Measurements from ENCODE around the gene SERPINE2. TPM values are rescaled to one million over a fixed set of nuclear protein-coding genes. Genes with fewer than 3 reads are reported as not detected.
A peak's percentile ranks its signal among the peaks of the same experiment; 100 is the strongest.

Gene SERPINE2, protein sequence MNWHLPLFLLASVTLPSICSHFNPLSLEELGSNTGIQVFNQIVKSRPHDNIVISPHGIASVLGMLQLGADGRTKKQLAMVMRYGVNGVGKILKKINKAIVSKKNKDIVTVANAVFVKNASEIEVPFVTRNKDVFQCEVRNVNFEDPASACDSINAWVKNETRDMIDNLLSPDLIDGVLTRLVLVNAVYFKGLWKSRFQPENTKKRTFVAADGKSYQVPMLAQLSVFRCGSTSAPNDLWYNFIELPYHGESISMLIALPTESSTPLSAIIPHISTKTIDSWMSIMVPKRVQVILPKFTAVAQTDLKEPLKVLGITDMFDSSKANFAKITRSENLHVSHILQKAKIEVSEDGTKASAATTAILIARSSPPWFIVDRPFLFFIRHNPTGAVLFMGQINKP
- 35.3 TPM for total RNA-seq

DNA sequence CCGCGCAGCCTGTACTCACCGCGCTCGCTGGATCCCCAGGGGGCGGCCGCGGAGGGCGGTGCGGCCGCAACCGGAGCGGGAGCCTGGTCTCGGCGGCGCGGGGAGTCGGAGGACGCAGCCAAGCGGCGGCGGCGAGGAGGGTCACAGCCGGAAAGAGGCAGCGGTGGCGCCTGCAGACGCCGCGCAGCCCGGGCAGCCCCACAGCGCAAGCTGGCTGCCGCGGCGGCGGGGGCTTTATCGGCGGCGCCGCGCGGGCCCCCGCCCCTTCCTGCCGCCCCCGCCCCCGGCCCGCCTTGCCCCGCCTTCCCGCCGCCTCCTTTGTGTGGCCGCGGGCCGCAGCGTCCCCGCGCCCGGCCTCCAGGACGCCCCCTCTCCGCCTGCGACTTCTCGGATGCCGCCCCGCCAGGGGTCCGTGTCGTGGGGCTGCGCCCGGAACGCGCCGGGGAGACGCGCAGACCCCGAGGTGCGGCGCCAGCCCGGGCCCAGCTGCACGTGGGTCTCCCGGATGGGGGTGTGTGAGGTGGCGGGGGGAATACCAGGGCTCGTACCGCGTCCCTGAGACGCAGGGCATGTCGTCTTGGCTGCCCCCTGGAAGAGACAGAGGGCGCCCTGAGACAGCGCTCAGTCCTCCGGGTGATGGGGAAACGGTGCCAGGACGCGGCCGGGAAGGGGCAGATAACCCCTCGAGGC, at the start of gene SERPINE2:
Gene SERPINE2 (minus strand): TSS at position 207 of the 690 bp plus-strand sequence. CDS start 37,386 bp downstream, outside the sequence.
- peak in 2 of 3 donors; percentile 71 to 84 for DNase-seq (ENCODE audit: low read depth in 2 of 3, low spot score in 2 of 3)

DNA sequence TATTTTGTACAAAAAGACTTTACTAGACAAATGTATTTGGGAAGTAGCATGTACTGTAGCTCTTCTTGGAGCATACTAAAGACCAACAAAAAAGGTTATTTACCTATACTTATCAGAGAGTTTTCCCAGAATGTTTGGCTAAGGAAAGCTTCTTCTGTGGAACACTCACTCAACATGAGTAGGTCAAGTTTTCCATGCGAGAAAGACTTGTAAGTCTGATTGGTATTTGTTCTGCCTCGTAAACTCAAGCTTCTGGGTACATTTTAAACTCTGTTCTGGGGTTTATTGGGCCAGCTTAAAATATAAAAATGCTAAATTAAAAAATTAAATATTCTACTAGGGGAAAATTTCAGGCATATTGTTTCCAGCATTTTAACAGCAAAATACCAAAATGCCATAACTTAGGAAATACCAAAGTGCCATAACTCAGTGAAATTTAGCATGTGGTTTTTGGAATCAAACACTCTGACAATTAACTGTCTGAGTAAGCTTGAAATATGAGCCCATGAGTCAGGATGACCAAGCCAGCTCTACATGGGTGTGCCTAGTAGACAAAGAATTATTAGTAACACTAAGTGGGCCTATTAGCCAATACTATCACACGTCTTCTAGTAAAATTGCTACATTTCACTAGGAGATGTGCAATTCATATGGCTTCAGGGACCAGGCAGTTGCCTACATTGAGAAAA, 47.3 kb upstream of the SERPINE2 start:
- DNase-seq (ENCODE audit: low read depth in 2 of 3, low spot score in 2 of 3), result no peak

DNA sequence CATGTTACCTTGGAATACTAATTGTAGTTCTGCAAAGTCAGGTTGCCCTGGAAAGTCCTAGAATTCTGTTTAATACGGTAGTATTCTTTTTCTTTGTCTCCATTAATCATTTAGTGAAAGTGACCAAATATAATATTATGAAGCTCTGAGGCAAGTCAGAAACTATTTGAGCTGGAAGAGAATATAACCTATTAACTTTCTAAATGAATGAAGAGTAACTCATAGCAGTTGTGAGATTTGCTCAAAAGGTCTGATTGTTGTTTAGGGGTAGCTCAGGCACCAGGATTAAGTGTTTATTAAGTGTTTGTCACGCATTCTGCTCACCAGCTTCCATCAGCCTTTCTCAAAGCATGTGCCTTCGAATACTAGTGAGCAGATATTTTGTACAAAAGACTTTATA, 46.7 kb upstream of the SERPINE2 start:
- DNase-seq (ENCODE audit: low read depth in 2 of 3, low spot score in 2 of 3), result no peak

DNA sequence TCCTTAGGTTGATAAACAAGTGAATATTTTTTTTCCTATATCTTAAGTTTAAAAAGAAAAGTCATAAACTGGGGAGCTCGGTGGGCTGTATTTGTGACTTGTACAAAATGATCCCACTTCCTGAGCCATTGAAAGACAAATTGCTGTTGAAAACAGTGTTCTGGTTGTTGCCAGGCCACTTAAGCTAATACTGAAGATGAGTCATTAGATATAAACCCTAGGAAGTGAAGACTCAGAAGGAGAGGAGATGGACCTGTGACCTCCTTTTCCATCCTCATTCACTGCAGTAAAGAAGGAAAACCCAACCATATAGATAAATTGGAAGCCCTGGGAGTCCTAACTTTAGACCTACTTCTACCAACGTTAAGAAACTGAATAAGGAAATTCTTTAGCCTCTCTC, 46.2 kb upstream of the SERPINE2 start:
- DNase-seq (ENCODE audit: low read depth in 2 of 3, low spot score in 2 of 3), result no peak

DNA sequence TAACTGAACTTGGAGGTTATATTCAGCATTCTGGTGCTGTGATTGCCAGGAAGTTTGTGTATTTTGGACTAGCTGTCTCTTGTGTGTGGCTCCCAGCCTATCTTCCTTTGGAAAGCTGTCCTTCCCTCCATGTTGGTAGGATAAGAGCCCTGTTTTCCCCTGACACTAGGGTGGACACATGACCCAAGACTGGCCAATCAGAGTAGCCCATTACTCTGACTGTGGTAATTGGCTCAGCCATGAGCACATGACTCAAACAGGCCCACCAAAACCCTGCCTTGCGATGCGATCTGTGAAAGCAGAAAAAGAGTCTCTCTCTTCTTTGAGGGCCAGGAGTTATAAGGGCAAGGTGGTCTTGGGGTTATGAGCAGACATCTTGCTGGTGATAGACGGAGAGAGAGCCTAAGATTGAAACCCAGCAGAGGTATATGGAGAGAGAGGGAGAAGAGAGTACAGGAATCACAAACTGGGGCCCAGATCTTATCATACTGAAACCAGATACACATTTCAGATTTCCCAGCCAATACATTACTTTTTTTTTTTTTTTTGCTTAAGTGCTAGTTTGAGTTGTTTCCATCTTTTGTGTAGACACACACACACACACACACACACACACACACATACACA, 45.3 kb upstream of the SERPINE2 start:
- no peak for DNase-seq (ENCODE audit: low read depth in 2 of 3, low spot score in 2 of 3)

DNA sequence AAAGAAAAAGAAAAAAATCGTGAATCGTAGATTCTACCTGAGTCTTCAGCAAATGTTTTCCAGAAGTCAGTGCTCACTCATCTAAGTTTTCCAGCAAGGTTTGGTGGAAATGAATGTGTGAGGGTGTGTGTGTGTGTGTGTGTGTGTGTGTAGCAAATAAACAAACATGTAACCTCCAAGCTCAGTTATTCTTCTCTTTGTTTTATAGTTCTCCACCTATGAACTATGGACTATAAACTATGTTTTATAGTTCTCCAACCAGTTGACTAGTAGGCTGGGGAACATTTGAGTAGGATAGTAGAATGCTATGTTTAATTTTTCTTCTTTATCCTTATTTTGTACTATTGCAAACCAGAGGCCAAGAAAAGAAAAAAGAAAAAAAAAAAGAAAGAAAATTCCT, 44.6 kb upstream of the SERPINE2 start:
- DNase-seq (ENCODE audit: low read depth in 2 of 3, low spot score in 2 of 3), result no peak

DNA sequence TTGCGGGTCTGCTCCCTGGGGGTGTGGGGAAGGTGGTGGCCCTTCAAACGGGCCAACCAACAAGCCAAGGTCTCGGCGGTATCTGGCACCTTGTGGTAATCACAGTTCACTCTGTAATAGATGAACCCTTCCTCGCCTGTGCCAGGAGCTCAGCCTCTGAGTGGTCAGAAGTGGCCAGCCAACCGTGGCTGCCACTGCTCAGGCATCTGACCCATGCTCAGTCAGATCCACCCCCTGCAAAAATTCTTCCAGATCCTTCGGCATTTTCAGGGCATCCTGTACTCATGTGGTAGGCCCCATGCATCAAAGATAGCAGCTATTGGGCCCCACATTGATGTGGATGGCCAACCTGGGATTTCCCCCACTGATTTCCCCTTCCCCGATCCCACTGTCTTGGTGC, 39.6 kb upstream of the SERPINE2 start:
- DNase-seq (ENCODE audit: low read depth in 2 of 3, low spot score in 2 of 3), result no peak

DNA sequence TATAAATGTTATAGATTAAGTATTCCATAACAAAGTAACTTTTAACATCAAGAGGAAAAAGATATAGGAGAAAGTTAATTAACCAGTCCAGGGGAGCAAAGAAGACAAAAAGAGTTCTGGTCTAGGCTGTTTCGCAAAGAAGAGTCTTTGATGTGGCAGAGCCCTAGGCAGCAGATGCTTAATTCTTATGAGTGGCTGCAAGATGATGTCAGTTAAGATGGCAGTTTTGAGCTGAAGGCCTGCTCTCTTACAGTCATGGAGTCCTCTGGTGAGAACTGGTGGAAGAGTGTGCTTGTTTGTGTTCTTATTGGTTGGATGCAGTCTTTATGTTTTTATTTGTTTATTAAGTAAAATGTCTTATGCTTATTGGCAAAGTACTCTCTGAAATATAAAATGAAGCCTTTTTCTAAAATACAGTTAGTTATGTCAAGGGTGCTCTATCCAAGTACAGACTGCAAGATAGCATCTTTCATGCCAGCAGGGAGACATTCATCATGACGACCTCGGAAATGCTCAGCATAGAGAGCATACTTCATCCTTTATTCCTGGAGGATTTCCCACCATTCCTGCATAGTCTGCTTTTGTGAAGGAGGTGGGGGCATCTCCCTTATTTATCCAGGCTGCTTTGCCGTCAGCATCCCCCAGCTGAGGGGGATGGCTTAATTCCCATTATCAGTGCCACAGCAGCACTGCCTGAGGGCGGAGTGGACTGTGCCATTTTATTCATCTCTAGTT, 38.9 kb upstream of the SERPINE2 start:
- no peak for DNase-seq (ENCODE audit: low read depth in 2 of 3, low spot score in 2 of 3)

DNA sequence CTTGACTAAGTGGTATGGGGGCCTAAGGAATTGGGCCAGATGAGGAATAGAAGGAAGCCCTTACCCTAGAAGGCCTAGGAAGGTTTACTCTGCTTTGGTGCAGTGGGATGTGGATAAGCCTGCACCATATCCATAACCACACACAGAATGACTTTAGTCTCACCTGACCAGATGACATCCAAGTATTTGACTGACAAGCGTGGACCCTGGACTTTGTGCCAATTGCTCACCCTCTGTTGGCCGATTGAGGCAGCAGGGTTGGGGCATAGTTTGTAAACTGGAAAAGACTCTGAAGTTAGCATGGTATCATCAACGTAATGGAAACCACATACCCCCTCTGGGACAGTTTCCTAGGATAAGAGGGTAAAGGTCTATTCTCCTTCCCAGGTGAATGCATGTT, 36.5 kb upstream of the SERPINE2 start:
- DNase-seq (ENCODE audit: low read depth in 2 of 3, low spot score in 2 of 3), result no peak

DNA sequence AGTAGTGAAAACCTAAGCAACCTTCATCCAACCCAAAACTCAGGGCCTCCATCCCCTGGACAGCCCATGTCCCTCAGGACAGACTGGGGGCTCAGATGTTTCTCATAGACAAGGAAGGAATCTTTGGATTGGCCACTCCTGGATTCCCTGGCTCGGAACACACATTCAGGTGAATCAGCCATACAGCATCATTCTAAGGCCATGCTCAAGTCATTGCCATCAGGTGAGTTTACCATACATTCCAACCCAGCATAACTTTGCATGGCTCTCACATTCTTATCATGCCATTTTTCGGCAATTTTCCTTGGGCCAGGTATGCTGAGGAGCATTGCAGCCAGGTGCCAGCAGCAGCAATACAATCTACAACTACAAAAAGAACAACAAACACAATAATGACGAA, 34.6 kb upstream of the SERPINE2 start:
- no peak for DNase-seq (ENCODE audit: low read depth in 2 of 3, low spot score in 2 of 3)

DNA sequence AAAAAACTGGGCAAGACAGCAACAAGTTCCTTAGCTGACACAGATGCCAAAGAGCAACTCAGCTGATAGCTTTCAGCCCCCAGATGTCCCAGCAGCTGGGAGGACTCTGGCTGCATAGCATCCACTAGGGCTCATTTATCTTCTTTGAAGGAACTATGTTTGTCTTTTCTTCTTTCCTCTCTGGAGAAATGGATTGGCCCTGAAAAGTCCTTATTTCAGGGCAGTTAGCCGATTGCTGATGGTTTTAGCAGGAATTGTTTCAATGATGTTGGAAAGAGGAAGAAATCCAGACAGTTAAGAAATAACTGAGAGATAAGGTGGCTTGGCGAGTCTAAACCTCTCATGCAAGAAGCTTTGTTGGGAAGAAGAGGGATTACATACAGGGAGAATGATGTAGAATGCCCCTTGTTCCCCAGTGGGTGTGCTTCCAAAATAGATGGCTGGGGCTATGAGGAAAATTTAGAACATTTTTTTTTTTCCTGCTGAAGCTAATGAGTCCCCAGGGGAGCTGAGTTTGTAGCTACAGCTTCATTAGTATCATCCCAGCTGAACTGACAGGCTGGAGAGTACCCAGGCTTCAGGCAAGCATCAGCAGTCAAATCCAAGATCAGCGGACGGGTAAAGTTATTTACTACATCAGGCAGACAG, 33.6 kb upstream of the SERPINE2 start:
- DNase-seq (ENCODE audit: low read depth in 2 of 3, low spot score in 2 of 3), result no peak

DNA sequence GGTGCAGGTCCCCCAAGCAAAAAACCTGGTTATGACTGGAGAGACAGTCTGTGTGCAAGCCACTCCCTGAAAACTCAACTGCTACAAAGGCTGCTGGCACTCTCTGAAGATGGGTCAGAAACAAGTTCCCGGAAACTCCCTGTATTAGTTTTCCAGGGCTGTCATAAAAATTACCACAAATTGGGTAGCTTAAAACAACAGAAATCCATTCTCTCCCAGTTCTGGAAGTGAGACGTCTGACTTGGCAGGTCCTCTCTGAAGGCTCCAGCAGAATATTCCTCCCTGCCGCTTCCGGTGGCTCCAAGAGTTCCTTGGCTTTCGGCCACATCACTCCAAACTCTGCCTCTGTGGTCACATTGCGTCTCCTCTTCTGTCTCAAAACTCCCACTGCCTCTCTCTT, 30.1 kb upstream of the SERPINE2 start:
- DNase-seq (ENCODE audit: low read depth in 2 of 3, low spot score in 2 of 3), result no peak

DNA sequence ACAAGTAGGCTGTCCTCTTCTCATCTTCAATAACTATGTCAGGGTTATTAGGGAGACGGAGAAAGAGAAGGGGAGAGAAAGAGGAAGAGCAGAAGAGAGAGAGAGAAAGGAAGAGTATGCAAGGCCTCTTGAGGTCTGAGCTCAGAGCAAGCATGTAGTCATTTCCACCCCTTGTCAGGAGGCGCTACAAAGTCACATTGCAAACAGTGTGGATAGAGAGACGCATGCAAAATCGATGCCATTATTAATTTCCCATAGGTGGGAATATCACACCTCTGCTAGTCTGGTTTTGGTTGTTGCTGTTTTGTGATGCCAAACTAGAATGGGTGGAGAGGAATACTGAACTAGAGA, 24.2 kb upstream of the SERPINE2 start:
- DNase-seq (ENCODE audit: low read depth in 2 of 3, low spot score in 2 of 3), result no peak

DNA sequence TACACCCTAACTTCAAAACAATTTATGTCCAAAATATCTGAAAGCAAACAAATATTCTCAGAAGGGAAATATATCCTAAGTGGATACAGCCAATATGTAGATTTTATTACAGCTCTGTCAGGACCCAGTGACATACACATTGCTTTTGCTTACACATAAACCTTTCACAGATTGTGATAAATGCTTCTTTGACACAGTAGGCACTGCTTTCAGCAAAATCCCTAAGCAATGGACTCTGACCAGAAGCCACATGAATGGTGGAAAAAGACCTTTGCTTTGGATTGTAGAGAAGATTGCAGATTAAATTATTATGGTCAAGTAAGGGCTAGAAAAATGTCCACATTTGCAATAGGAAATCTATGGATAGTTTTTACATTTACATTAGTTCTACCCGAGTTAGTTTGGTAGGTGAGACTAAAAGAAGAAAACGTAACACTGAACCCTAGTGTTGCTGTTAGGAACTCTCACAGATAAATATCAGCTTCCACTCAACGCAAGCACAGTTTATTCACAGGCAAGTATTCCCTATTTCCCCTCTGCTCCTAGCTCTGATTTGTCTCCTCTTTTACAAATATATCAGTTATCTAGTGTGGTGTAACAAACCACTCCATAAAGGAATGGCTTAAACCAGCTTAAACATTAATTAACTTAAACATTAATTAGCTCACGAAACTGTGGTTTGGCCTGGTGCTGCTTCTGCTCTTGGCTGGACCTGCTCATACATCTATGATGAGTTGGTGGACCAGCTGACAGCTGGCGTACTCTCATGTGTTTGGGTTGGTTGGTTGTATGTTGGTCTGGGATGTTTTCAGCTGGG, 23.6 kb upstream of the SERPINE2 start:
- DNase-seq (ENCODE audit: low read depth in 2 of 3, low spot score in 2 of 3), result peak in 2 of 3 donors; percentile 8 to 42

DNA sequence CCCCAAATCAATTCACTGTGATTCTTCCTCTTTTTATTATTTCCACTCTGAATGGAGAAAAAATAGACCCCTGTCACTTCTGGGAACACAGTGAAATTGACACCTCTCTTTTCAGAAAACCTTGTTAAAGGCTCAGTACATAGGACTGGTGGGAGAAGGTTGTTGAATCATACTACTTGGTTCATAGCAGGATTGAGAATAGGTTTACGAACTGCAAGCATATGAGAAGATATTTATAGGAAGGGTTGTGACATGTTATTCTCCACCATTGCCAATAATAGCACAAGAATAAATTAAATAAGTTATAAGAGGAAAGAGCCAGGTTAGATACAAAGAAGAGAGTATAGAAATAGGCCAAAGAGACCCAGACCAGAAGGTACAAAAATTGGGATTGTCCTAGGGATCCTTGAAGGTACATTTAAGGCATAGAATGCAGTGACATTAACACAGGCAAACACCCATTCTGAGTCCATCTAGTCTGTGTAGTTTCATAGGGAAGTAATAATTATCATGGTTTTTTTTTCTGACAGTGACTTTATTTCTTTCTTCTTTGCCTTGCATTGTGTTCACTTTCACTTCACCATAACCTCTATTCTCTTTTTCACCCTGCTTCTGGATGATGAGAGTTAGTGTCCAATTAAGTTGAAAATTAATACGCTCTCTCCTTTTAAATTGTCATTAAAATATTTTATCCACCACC, 21.8 kb upstream of the SERPINE2 start:
- no peak for DNase-seq (ENCODE audit: low read depth in 2 of 3, low spot score in 2 of 3)

DNA sequence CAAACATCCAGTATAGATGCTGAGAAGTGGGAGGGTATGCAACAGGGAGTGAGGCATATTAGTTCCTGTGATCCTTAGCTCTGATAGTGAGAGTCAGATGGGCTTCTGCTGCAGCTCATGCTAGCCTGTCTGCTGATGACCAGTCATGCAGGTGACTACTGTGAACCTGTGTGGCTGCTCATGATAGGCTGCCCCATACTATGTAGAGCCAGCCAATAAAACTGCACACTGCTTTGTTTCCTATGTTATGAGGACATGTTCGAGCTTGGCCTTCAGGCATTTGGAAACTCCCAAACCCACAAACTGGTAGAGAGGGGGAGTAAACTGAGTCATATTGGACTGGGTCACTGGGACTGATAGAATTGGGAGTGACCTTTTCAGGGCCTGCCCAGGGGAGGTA, 20.1 kb upstream of the SERPINE2 start:
- no peak for DNase-seq (ENCODE audit: low read depth in 2 of 3, low spot score in 2 of 3)

DNA sequence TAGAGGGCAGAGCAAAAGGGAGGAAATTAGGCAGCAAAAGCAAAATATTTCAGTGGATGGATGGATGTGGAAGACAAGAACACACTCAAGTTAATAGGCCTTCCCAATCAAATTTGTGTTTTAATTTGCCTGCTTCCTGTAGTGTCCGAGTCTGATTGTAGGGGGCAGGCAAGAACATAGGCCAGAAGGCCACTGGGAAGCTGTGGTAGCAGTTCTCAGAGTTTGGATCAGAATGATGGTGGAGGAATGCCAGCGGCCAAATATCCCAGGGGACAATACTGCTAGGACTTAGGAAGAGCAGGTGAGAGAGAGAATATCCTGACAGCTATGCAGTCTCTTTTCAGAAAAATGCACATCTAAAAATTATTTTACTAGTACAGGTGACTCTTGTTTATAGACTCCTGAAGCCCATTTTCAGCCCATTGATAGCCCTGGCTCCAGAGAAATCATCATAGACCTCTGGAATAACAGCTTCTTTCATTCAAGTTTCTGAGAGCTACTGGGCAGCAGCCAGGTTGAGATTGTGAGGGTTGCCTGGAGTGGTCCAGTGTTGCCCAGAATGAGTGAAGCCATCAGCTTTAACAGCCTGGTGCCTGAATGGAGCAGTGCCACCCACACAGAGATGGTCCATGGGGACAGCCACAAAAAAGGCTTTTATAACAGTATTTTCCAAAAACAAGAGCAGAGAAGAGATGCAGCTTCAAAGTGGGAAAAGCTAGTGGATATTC, 19.1 kb upstream of the SERPINE2 start:
- no peak for DNase-seq (ENCODE audit: low read depth in 2 of 3, low spot score in 2 of 3)

DNA sequence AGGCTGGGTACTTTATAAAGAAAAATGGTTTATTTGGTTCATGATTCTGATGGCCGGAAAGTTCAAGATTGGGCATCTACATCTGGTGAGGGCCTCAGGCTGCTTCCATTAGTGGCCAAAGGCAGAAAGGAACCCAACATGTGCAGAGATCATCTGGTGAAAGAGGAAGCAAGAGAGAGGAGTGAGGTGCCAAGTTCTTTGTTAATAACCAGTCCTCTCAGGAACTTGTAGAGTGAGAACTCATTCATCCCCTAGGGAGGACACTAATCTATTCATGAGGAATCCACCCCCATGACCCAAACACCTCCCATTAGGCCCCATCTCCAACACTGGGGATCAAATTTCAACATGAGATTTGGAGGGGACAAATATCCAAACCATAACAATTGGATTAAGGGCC, 17.8 kb upstream of the SERPINE2 start:
- DNase-seq (ENCODE audit: low read depth in 2 of 3, low spot score in 2 of 3), result no peak

Measured in hematopoietic multipotent progenitor cell (in vitro differentiated cells).